Measurements from ENCODE around the gene RBMS1.
A peak's percentile ranks its signal among the peaks of the same experiment; 100 is the strongest.

The RBMS1 gene

DNA sequence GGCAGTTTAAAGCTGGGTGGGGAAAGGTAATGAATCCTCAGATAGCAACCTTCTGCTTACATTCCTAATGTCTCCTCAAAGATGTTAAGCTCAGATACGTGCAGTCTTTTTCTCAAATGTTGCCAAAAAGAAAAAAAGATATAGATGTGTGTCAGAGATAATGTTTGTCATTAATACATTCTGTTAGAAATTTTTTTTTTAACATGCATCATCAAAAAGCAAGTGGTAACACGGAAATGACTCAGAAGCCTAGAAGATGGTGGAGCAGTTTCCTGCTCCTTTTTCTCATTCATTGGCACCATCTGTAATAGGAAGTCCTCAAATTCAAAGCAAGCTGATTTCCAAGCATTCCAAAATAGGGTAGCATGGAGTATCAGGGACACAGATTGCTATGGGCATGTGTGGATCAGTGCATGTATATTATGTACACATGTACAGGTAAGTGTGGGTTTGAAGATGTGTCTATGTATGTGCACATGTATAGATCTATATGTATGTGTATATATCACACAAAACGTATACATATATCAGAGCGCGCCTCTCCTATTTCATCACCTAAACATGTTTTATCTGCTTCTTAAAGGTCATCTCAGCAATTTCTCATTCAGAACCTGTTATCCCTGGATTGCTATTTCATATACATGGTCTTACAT, 213.7 kb downstream of the RBMS1 start:
- DNase-seq (ENCODE audit: low read depth in 2 of 2), result no peak

DNA sequence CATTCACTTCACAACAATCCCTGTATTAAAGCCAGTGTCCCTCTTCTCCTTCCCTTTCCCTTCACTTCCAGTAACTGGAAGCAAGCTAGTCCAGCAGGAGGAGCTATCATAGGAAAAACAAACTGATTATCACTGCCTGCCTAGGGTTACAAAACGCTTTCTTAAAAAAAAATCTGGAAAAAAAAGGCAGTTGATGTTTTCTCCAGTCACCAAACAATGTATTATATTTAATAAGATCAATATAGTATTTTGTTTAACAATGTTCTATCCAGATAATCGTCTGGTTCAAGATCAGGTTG, 214.8 kb downstream of the RBMS1 start:
- no peak for DNase-seq (ENCODE audit: low read depth in 2 of 2)

DNA sequence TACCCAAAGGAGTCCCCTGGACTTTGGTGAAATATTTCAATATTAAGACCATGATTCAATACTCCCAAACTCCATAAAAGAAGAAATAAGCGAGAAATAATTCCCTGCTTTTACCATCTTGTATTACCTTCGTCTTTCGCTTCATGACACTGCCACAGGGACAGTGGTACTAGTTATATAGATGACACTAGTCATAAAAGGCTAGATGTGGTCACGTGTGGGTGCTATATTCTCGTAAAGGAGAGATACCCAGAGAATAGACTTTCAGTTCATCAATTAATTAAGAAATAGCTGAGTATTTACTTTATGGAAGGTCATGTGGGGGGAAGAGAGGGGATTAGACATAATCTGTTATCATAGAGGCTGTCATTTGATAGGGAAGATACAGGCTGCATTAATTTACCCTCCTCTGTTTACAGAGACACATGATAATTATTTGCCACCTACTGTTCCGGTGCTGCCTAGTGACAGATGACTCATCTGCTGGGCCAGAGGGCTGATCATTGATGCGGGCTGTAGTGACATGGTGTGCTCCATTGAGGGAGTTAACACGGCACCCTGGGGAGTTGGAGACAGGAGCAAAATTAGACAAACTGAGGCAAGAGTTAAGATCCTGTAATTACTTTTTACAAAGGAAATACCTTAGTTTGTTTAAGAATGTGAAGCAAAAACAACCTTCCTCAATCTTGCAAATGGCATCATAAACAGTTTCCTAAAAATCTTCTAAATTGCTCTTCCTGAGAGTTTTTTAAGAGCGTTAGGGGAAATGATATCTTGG, 215.3 kb downstream of the RBMS1 start:
- no peak for DNase-seq (ENCODE audit: low read depth in 2 of 2)

DNA sequence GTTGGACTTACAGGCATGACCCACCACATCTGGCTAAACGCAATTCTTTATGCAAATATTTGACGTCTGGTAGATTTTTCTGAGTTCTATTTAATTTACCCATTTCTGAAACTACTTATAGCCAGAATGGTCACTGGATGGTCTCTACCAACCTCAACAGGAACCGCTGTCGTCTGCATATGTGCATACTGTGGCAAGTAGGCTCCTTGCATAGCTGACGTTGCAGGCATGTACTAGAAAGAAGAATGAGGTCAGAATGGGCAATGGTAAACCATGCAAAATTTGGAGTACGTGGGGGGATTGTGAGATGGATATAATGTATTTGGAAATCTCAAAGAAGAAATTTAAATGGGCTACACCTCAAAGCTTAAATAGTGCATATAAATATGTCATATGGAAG, 216.5 kb downstream of the RBMS1 start:
- DNase-seq (ENCODE audit: low read depth in 2 of 2), result no peak

DNA sequence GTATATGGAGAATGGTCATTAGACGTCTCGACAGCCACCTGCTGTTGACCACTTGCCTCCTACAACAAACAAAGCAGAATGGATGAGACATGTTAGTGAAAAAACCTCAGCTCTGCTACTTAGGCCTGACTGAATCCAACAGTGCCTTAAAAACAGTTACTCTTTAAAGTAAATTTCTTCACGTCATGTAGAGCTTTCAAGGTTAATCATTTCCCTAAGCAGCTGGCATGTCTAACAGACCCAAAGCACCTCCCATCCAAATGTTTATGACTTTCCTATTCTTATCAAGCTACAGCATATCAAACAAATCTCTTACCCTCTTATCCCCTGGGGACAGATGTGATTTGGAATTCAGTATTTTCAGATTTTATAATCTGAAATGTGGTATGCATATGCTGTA, 218.0 kb downstream of the RBMS1 start:
- DNase-seq (ENCODE audit: low read depth in 2 of 2), result no peak

DNA sequence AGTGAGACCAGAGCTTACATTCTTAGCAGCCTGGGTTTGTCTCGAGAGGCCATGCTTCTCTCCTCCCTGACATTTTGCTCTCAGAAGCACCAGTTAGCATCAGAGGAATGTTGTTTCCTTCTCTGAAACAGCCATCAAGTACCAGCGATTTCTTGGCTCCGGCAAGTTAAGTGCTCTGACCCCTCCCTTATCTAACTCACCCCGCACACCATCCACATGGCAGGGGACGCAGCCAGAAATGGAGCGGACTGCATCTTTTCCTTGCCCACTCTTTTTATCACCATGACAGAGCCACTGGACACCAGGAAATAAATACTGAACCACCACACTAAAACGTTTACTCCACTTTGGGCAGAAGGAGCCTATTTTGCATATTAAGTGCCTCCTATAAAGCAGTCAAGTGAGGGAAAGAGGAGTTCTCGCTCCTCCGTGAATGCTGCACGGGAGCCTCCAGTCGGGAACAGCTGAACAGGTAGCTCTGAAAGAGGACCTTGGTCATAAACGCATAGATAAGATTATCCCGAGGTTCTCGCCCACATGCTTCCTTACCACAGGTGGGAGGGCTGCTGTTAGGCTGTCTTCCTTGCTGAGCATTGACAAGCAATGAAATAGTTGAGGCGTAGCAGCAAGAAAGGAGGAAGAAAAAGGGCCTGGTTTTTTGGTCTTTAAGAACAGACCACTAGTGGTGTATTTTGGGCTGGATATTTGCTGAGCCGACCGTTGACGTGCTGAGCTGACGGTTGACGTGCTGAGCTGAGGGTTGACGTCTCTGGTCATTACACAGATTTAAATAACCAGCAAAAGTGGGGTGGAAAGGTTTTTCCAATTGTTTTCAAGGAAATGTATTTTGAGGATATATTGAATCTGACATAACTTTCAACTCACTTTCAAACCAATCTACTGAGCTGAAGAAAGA, 222.2 kb downstream of the RBMS1 start:
- DNase-seq (ENCODE audit: low read depth in 2 of 2), result no peak

DNA sequence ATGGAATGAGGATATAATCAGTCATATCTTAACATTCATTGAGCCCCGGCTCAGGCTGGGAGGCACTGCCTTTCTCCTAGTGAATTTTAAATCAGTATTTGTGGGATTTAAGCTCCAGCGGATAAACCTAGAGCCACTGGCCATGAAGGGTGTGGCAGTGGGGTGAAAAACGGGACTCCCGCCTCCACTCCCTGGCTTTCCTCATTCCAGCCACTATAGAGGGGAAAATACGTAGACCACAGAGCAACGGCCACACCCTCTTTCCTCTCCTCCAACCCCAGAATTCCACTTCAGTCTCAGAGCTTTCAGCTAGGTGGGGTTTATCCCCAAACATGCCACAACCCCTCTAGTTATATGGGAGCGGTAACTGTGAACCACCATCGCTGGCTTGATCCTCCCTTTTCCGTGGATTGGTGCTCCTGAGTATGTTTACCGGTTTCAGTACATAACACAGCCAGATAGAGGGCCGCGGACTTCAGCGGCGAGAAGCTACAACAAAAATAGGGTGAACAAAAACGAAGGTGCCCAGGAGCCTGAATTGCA, 223.0 kb downstream of the RBMS1 start:
- no peak for DNase-seq (ENCODE audit: low read depth in 2 of 2)

DNA sequence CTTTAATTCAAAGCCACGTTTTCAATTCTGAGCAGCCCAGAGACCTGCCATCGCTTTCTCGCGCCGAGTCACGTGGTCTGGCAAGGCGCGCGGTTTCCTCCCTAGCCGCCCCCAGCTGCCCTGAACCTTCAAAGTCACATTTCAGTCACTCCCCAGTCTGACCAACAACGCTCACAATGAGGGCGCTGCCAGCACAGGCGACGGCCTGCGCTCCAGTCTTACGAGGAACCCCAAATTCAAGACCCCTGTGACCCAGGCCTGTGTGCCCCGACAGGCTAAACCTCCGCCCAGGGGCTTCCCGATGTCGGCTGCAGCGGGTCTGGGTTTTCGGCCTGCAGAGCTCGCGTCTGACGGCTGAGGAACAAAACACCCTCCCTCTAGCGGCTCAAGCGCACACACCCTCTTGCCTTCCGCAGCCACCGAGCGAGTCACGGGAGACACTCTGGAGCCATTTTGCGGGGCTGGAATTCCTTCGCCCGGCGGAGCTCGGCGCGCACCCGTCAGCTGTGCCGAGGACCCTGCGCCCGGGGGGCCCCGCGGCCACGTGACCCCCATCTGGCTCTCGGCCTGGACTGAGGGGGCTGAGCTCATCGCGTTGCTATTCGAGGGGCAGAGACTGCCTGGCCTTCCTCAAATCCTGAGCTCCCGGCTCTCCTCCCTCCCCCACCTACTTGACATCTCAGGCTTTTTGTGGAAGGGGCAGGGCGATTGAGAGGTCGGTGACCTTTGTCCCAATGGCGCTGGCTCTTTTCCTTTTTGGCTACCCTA, 223.6 kb downstream of the RBMS1 start:
- peak; percentile 31 to 49 for DNase-seq (ENCODE audit: low read depth in 2 of 2)

DNA sequence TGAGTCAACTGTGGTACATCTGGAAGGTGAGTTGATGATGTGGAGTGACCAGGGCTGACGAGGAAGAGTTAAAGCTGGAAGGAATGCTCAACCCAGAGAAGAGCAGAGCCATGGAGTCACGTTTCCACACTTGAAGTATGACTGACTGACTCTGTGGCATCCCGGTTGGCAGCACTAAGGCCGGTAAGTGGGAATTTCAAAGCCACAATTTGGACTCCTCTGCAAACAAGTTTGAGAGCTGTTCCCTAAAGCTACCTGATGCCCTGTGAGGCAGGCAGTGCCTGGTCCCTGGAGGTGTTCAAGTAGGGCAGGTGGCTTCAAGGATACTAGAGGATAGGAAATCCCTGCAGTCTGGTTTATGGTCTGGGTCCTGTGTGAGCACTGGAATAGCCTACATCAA, 224.2 kb downstream of the RBMS1 start:
- DNase-seq (ENCODE audit: low read depth in 2 of 2), result no peak

DNA sequence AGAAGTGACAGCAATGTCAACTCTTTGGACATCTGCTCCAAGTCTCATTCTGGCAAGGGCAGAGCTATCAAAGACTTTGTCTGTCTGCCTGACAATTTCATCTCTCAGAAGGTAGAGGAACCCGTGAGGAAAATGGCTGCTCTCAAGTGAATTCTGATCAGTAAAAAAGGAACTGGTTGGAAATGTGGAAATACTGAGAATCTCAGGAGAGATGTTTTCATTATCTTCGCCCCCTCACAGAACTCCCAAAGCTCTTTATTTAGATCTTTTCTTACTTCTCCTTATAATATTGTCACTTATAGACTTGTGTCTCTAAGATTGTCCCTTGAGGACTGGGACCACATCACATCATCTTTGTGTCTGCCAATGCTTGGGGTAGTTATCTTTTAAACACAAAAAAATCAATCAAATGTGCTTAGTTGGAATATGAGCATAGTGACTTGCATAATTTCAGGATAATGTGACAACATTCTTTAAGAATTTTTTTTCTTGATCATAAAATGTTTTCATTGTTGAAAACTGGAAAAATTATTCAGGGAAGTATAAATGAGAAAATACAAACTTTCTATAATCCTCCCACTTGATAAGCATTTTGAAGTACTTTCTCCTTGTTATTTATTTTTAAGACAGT, 225.3 kb downstream of the RBMS1 start:
- DNase-seq (ENCODE audit: low read depth in 2 of 2), result no peak

DNA sequence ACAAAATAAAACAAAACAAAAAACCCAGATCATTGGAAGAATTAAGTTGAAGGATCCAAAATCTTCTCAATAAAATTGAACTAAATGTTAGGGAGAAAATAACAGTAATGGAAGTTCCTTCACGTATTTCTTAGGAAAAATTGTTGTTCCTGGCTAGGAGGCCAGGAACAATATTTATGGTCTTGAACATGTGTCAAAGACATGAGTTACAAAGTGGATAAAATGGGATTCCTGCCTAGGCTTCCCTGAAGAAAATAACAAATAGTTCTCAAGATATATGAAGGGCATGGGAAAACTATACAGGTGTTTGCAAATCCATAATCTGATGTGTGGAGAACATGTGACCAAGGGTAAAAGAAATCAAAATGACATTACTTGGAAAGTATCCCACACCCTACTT, 225.9 kb downstream of the RBMS1 start:
- DNase-seq (ENCODE audit: low read depth in 2 of 2), result no peak

DNA sequence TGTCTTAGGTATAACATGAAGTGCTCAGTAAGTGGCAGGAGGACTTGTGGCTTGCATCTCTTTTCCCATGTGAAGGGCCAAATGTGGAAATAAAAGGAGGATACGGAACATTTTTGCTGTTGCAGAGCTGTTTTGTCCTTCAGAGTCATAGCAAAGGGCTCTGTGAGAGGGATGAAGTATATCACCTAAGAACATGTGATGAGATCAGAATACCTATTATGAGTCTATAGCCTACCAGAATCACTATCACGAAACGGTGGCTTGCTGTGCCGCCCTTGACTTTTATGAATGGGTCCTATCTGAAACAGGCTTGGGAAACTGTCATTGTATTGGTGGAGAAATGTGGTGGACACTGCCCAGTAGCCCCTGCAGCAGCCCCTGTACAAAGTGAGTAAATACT, 226.6 kb downstream of the RBMS1 start:
- no peak for DNase-seq (ENCODE audit: low read depth in 2 of 2)

DNA sequence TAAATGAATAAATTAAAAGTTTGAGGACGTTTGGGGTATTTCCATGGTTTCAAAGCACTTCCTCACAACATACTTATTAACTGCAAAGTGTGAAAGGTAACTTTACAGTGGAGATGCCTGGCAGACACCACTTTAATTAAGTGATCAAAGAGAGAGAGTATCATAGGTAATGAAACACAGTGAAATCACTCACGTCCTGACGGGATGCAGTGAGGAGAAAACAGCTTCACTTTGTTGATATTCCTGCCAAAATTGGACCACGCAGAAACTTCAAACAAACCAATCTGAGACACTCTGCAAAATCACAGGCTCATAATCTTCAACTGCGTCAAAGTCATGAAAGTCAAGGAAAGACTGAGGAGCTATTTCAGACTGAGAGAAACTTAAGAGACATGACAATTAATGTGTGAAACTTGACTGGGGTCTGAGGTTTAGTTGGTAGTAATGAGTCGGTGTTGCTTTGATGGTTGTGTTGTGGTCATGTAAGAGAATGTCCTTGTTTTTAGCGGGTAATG, 227.5 kb downstream of the RBMS1 start:
- no peak for DNase-seq (ENCODE audit: low read depth in 2 of 2)

DNA sequence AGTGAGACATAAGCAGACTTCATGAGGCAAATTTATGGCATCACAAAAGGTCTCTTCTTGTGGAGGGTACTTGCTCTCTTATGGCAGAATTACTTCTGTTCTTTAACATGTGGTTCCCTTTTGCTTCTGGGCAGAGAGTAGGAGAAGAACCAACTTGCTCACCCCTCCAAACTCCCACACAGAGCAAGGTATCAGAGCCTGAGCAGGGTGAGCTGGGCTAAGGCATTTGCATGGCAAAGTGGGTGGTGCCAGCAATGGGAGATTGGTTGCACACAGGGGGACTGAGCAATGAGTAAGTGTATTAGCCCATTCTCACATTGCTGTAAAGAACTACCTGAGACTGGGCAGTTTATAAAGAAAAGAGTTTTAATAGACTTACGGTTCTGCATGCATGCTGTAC, 229.3 kb downstream of the RBMS1 start:
- DNase-seq (ENCODE audit: low read depth in 2 of 2), result no peak

DNA sequence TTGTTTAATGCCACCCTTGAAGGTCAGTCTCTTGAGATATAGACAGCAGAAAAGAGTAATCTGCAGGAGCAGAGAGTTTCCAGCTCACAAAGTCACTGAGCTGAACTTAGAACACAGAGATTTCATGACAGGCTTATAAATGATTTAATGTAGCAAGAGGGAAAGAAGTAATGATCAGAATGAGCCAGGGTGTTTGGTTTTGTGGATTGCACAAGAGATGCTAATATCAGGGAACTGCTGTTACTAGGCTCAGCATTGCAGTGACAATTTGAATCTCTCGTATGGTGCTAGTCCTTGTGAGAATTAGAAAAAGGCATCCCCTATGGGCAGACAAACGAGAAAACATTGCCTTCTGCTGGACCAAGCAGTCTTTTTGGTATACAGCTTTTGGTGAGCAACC, 231.9 kb downstream of the RBMS1 start:
- no peak for DNase-seq (ENCODE audit: low read depth in 2 of 2)

DNA sequence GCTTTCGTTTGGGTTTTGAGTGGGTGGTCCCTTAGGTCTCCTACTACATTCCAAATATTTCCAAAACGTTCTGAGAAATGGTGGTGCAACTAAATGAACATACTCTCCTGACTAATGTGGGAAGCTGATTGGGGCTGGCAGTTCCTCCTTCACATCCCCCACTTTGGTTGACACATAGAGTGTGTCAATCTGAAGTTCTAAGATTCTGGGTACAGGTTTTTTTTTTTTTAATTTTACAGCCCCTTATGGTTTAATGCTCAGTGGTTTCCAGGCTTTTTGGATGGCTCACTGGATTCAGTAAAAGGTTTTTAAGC, 235.2 kb downstream of the RBMS1 start:
- DNase-seq (ENCODE audit: low read depth in 2 of 2), result no peak

DNA sequence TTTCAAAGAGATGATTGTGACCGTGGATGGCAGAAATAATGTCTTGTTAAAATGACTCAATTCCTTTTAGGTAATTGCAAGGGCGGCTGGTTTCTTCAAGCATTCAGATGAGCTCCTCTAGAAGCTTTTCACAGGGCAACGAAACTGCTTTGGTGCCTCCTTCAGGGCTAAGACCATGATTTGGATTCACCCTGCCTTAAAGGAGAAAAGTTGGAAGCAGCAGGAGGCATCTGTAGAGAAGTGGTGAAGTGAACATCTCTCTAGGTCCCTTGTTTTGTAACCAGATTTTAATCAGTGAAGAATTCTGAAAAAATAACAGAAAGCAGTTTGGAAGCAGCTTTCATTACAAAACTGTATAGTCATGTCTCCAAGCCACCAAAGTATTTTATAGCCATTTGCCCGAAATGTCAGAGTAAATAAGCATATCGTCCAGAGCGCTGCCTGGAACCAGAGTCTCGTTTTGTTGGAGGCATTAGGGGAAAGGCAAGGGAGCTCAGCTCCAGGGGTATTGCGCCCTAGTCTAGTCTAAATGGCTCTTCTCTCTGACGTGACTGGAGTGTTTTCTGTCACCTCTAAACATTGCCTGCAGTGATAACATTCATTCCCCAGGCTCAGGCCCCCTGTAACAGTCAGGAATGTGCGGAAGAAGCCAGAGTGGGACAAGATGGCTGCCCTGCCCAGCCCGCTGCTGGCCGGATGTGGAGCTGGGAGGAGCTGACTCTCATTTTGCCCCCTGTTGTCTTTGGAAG, 235.7 kb downstream of the RBMS1 start:
- no peak for DNase-seq (ENCODE audit: low read depth in 2 of 2)

DNA sequence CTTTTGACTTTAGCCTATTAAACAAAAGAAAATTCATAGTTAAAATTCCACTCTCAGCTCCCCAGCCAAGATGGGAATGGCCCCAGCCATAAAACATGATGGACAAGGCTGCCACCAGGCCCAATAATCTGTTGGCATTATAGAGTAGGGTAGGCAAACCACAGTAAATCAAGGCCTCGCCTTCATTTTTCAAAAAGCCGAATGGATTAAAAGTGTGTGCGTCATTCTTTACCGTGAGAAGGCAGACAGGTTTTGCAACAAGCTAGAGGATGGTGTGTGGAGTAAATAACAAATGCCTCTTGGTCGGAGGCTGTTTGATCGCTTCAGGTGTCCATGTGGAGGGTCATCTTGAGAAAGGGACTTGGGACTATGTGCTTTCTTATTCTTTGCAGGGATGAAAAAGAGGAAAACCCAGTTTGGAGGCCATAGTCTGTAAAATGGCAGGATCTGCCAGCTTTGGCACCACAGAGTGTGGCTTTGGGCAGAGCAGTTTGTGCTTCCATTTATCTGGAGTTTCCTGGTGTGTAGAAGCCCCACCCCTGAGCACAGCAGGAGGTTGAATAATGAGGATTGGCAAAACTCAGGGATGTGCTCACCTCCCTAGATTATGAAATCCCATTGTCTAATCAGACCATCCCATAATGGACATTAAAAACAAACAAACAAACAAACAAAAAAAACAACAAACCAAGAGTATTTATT, 236.4 kb downstream of the RBMS1 start:
- DNase-seq (ENCODE audit: low read depth in 2 of 2), result no peak

DNA sequence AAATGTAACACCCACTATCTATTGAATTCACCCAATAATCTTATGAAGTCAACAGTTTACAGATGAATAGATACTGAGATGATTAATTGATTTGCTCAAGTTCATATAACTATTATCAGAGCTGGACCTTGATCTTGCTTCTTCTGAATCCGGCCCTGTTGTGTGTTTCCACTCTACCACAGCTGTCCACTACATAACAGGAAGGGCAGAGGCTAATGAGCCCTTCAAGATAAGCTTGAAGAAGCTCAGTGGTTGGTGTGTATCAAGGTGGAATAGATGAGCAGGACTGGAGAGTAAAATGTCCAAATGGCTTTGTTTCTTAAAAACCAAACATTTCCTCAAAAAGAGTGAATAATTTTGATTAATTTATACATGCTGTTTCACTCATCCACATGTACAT, 237.1 kb downstream of the RBMS1 start:
- DNase-seq (ENCODE audit: low read depth in 2 of 2), result no peak

DNA sequence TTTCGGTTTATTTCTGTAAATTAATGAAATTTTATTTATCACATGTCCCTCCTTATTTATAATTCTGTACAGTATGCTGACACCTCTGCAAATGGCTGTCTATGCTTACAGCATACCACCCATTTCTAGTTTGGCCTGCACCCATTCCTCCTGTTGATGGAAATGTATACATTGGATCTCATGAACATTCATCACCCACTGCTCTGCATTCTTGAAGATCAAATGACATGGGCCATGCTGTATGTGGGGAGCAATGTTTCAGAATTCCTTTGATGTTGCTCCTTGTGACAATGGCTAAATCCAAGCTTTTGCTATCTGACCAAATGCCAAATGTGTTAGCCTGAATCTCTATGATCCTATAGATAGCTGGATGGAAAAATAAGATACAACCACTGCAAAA, 238.2 kb downstream of the RBMS1 start:
- DNase-seq (ENCODE audit: low read depth in 2 of 2), result no peak
